NCI-H524 (cell line): ENCODE data around the gene NKX6-2.

Source experiments
- DNase-seq, 2 experiments: peaks; one replicate each; lab custom pipeline; 2025; lab: John Stamatoyannopoulos, UW

The NKX6-2 gene

DNA sequence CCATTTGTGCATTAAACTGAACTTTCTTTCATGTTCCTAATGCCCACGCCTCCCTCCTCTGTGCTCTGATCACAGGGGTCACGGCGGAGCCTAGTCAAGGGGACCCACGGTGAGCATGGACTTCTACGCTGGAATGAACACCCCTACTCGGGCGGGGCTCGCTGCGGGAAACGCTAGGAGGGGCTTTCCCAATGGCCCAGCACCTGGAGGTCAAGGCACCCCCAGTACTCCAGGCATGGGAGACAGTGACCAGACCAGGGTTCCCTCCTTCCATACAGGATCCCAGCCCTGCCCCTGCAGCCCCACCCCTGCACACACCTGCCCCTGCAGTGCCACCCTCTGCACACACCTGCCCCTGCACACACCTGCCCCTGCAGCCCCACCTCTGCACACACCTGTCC, 27.1 kb upstream of the NKX6-2 start:
- no peak for DNase-seq

GRCh38 chr10:132812520-132812919, 26.6 kb upstream of the NKX6-2 start:
- DNase-seq = no peak

- no peak for DNase-seq
These were observed 26.0 kb upstream of the NKX6-2 start for GRCh38 chr10:132811891-132812481.

GRCh38 chr10:132810807-132811700, 25.1 kb upstream of the NKX6-2 start:
- DNase-seq = no peak

DNA sequence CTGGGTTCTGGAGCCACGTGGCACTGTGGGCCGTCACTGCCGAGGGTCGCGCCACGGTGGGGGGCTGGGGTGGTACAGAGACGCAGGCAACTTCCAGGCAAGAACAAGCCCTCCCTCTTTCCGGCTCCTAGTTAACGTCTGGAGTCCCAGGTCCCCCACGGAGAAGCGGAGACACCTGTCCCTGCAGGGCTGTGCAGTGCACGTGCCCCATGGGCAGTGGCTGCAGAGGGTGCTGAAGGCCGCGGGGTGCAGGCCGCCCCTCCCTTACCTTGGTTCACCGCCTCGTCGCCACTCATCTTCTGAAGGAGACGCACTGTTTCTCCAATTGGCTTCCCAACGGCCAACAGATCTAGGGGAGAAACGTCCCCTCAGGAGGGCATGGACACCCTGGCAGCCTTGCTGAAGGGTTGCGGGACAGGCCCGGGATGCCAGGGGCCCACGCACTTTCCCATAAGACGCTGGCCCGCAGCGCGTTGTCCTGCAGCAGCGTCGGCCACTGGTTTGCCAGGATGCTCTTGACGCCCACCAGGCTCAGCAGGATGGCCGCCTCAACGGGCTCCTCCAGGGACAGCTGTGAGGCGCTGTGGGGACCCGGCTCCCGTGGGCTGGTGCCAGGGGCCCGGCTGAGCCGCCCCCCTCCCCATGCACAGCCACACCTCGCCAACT, 24.3 kb upstream of the NKX6-2 start:
- no peak for DNase-seq

- no peak for DNase-seq
These were observed 23.5 kb upstream of the NKX6-2 start for GRCh38 chr10:132809232-132810140.

DNA sequence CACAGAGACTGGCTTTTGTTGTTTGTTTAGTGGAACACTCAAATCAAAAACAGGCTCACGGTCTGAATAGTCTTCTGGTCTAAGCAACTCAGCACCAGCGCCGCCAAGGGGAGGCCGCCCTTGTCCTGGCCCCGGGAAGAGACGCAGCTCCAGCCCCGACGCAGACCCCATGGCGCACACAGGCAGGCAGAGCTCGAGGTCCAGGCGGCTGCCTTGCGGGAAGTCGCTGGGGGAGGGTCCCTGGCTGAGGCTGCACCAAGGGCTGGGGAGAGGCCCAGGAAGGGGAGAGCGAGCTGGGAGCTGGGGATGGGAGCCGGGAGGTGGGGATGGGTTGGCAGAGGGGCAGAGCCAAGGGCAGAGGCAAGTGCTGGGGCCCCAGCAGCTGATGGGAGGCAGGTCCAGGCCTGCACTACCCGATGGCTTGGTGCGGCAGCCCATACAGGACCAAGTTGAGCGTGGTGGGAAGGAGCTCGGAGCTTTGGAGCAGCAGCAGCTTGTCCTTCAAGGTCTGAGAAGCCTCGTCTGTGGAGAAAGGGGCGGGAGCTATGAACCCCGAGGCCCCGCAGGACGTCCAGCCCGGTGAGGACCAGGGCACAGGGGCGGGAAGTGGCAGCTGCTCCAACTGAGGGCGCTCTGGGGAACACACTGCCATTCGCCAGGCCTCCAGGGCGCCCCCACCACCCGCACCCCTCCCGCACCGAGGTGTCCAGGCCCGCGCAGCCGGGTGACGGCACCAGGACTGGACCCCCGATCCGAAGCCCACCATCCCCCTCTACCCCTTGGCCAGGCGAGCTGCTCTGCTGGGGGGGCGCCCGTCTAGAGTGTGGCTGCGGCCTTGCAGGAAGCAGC, 22.7 kb upstream of the NKX6-2 start:
- no peak for DNase-seq

- no peak for DNase-seq
These were observed 21.7 kb upstream of the NKX6-2 start for GRCh38 chr10:132807621-132808049.

DNA sequence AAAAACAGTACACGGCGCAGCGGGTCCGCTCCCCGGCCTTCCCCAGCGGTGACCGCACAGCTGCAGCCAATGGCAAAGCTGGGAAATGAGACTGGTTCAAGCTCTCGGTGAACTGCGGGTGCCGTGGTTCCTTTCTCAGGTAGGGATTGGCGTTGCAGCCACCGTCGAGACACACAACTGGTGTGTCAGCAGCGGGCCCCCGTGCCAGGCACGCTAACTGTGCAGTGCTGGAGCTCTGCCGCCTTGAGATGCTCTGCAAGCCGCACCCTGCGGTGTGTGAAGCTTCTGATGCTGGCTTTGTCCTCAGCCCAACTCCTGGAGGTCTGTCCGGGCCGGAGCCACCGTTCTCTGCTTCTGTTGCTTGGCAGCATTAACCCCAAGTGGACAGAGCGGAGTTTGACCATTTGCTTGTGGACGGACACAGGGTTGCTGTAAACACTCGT, 20.6 kb upstream of the NKX6-2 start:
- DNase-seq = no peak

DNA sequence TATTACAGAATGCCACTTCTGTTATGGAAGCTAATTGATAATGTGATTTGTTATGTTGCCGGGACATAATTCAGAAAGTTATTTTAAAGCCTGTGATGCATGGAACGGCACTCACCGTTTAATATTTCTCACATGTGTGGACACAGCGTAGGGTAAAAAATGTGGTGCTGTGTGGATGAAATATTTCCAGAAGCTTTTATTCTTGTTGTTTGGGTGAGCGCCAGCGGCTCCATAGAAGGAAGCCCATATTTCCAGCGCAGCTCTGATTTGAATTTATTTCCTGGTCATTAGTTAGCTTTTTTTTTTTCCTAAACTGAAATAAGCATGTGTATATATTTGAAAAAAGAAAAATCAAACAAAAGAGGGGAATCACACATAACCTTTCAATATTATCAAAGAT, 20.2 kb upstream of the NKX6-2 start:
- DNase-seq = no peak

DNA sequence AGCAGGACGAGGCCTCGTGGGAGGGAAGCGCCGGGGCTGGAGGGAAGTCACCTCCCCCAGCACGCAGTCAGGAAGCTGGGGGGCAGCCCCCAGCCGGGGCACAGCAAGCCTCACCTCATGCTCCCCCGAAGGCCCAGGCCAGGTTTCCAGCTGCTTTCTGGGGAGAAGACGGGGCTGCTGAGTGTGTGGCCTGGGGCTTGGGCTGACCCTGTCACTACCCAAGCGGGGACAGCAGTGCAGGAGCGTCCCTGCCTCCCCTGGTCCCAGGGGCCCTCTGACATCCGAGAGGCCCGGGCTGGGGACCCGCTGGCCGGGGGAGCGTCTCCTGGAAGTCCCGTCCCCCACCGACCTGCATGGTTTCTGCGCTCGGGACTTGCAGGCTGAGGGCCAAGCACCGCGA, 19.7 kb upstream of the NKX6-2 start:
- DNase-seq = no peak

- no peak for DNase-seq
These were observed 19.0 kb upstream of the NKX6-2 start for GRCh38 chr10:132804785-132805426.

- DNase-seq = no peak
These were observed 18.3 kb upstream of the NKX6-2 start for GRCh38 chr10:132804287-132804686.

DNA sequence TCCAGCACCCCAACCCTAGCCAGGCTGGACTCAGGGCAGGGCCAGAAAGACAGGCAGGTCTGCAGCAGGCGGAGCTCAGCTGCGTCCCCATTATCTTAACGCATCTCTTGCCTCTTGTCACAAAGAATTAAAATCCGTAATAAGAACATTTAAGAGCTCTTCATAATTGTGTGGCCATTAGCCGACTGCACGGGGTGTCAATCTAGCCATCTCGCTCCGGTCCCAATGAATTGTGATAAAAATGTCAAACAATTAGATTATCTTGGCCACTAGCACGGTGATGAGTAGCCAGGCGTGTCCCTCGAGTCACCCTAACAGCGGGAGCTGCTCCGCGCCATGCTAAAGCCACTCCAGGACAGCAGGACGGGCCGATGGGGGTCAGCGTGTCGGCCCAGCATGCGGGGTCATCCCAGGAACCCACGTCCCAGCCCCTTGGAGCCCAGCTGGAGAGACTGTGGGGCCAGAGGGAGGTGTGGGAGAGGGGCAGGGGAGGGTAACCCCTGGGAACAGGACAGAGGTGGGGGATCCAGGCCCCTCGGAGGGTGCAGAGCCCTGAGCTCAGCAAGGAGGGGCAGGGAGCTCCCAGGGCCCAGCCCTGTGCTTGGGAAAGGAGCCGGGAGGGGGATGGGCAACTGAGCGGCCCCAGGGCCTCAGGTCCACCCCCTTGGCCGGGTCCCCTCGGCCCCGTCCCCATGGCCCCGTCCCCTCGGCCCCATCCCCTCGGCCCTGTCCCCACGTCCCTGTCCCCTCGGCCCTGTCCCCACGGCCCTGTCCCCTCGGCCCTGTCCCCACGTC, 17.7 kb upstream of the NKX6-2 start:
- DNase-seq = no peak

DNA sequence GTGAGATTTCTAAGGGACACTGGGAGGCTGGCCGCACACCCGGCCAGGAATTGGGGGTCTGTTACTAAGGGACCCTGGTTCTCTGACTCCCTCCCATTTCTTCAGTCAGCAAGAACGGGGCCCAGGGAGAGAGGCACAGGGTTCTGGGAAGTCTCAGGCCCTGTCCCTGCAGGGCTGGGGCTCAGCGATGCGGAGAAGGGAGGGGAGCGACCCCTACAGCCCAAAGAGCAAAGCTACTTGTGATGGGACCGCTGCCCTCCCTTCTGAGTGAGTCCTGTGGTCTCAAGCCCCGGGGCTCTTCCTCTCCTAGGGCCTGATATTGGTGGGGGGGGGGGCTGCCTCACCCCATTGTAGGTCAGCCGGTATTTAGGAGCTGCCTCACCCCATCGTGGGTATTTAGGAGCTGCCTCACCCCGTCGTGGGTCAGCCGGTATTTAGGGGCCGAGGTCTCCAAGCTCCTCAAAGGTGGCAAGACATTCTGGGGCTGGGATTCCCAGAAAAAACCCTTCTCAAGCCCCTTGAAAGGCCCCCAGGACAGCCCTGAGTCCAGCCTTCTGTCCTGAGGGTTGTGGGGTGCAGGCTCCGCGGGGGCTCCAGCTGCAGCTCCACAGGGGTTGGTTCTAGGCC, 16.9 kb upstream of the NKX6-2 start:
- DNase-seq = no peak

DNA sequence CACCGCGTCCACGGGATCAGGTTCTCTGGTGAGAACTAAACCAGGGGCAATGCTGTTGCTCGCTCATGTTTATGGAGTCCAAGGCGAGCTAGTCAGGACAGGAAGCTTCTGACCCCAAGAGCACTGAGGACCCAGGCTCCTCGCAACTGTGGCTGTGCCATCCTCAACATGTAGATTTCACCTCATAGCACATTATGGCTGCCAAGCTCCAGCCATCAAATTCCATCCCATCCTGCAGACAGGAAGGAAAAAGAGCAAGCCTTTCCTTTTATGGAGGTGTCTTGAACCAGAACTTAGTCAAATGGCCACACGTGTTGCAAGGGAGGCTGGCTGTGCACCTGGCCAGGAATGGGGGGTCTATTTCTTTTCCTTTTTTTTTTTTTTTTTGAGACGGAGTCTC, 16.1 kb upstream of the NKX6-2 start:
- no peak for DNase-seq

GRCh38 chr10:132799865-132800264, 13.9 kb upstream of the NKX6-2 start:
- no peak for DNase-seq

GRCh38 chr10:132798876-132799275, 12.9 kb upstream of the NKX6-2 start:
- no peak for DNase-seq

DNA sequence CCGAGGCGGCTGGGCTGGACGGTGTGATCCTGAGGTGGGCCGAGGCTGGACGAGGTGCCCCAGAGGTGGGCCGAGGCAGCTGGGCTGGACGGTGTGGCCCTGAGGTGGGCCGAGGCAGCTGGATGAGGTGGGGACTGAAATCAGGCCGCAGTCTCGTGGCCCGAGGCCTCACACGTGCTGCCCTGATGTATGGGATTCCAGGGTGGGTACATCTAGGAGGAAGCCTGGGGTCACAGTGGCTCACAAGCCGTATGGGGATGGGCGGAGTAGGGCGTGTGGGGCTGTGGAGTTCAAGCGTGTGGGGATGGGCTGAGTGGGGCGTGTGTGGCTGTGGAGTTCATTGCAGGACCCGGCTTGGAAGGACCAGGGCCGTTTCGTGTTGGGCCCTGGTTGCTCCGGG, 12.5 kb upstream of the NKX6-2 start:
- DNase-seq = no peak
